GM13977 (cell line): ENCODE data around the gene KCNJ16.

Experiments
- DNase-seq: peaks from one replicate; pipeline ENCODE4 v3.0.0; 2012; ENCODE audit warnings: low spot score
- in situ Hi-C: fragments of 300-500 bp; cut with MboI; formaldehyde crosslinking; loops from one replicate; pipeline ENCODE4 v1.12.0; 2022; ENCODE audit warnings: low sequenced_read_pairs, low pct_unique_long_range_greater_than_20kb, mixed read lengths, inconsistent platforms; ENCODE audit not compliant: unreplicated experiment
- TF ChIP-seq, protein P1 (sequence below): IDR thresholded peaks from 2 replicates; pipeline ENCODE4 v1.5.1; 2012; ENCODE audit warnings: mild to moderate bottlenecking, control low read depth; ENCODE audit not compliant: insufficient read depth; ENCODE audit errors: extremely low read depth, missing control alignments

KCNJ16 gene

DNA sequence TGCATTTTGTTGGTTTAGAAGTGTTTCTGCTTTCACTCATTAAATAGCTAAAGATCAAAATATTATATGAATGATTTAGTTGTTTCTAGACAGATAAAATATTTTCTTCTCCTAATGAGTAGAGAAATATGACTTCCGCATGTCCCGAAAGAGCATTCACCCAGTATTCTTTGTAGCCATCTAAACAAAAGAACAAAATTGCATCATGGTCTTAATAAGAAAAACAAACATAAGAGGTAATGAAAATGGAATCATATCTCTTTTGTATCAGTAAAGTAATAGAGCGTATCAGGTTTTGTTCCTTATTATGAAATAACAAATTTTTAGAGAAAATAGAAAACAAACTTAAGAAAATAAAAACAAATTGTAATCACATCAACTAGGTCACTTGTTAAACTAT lies 78.2 kb downstream of the KCNJ16 start:
- no peak for DNase-seq
- in situ Hi-C loops: loop anchor here (10.0 kb wide), 1 partner anchor 588 kb away; no protein-coding TSS in a partner anchor
- TF ChIP-seq, protein P1, sequence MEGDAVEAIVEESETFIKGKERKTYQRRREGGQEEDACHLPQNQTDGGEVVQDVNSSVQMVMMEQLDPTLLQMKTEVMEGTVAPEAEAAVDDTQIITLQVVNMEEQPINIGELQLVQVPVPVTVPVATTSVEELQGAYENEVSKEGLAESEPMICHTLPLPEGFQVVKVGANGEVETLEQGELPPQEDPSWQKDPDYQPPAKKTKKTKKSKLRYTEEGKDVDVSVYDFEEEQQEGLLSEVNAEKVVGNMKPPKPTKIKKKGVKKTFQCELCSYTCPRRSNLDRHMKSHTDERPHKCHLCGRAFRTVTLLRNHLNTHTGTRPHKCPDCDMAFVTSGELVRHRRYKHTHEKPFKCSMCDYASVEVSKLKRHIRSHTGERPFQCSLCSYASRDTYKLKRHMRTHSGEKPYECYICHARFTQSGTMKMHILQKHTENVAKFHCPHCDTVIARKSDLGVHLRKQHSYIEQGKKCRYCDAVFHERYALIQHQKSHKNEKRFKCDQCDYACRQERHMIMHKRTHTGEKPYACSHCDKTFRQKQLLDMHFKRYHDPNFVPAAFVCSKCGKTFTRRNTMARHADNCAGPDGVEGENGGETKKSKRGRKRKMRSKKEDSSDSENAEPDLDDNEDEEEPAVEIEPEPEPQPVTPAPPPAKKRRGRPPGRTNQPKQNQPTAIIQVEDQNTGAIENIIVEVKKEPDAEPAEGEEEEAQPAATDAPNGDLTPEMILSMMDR: no peak

DNA sequence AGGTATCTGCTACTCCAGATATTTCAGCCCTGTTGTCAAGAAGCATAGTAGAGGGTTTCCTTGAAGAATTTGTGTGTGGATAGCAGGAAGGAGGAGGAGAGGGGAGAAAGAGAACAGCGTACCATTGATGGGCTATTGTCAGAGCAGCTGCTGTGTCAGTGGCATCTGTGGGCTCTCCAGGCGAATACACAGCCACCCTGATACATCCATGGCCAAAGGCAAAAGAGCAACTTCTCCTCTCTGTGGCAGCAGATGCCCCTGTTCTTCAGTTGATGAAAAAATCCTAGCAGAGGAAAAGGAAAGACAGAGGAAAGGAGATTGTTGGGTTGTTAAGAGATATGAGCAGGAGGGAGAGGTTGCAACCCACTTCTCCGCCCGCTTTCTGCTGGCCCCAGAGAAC lies 82.1 kb downstream of the KCNJ16 start:
- in situ Hi-C loops: loop anchor here (10.0 kb wide), 1 partner anchor 592 kb away; no protein-coding TSS in a partner anchor
- no peak for DNase-seq
- TF ChIP-seq, protein P1: no peak

- TF ChIP-seq, protein P1: no peak
- in situ Hi-C loops: loop anchor here (10.0 kb wide), 1 partner anchor 593 kb away; no protein-coding TSS in a partner anchor
- no peak for DNase-seq
Observed at GRCh38 chr17:70158180-70158579, 83.2 kb downstream of the KCNJ16 start.

- DNase-seq: no peak
- TF ChIP-seq, protein P1: no peak
- in situ Hi-C loops: loop anchor here (10.0 kb wide), 1 partner anchor 594 kb away; no protein-coding TSS in a partner anchor
Observed at GRCh38 chr17:70158591-70158990, 83.6 kb downstream of the KCNJ16 start.

DNA sequence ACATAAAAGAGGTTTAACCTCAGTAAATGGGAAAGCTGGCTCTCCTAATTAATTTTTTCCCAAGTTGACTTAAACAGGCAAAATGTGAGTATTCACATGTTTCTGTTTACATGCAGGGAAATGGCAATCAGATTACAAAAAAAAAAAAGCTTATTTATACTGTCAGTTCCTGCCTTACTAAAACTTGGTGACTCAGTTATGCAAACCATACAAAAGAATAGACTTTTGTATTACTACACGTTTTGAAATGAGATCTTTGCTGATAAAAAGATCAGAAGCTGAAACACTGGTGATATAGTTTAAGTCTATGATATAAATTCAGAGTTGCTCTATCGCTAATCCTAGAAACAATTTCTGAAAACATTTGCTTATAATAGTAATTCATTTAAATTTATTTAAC lies 85.0 kb downstream of the KCNJ16 start:
- in situ Hi-C loops: loop anchor here (10.0 kb wide), 1 partner anchor 595 kb away; no protein-coding TSS in a partner anchor
- TF ChIP-seq, protein P1: no peak
- DNase-seq: no peak

- TF ChIP-seq, protein P1: no peak
- in situ Hi-C loops: no loop called here
- DNase-seq: no peak
Observed at GRCh38 chr17:70161519-70161918, 86.5 kb downstream of the KCNJ16 start.
